SK-N-SH treated with all-trans-retinoic acid at 6 μM for 48 hours (cell line): ENCODE measurements around the gene GUCA2B.

ENCODE experiments used
- ATAC-seq: fragments of 200-7000 bp; cut with Tn5 transposase; 3 replicates; pipeline ENCODE4 v1.9.1; 2020; ENCODE audit warnings: mild to moderate bottlenecking, moderate library complexity
- ARNTL ChIP-seq: fragments of 450-650 bp; formaldehyde crosslinking; IDR thresholded peaks from 2 replicates; pipeline ENCODE4 v1.5.0; 2020; ENCODE audit warnings: low read depth, mild to moderate bottlenecking, moderate library complexity, borderline replicate concordance
- BACH2 ChIP-seq: fragments of 250-450 bp; sonication (Bioruptor Pico); IDR thresholded peaks from 2 replicates; pipeline ENCODE4 v1.9.0; 2021; ENCODE audit warnings: mild to moderate bottlenecking, borderline replicate concordance
- CSDC2 ChIP-seq: fragments of 250-450 bp; sonication (Bioruptor Pico); IDR thresholded peaks from 2 replicates; pipeline ENCODE4 v1.5.0; 2020; ENCODE audit warnings: mild to moderate bottlenecking, moderate library complexity
- ESRRG ChIP-seq: fragments of 250-450 bp; sonication (Bioruptor Pico); IDR thresholded peaks from 2 replicates; pipeline ENCODE4 v1.6.1; 2021; ENCODE audit warnings: mild to moderate bottlenecking
- GLIS3 ChIP-seq: fragments of 250-450 bp; sonication (Bioruptor Pico); IDR thresholded peaks from 2 replicates; pipeline ENCODE4 v1.5.0; 2020; ENCODE audit warnings: mild to moderate bottlenecking, moderate library complexity
- OSR1 ChIP-seq: fragments of 250-450 bp; sonication (Bioruptor Pico); IDR thresholded peaks from 2 replicates; pipeline ENCODE4 v1.8.0; 2022; ENCODE audit warnings: moderate library complexity, mild to moderate bottlenecking, inconsistent platforms
- PATZ1 ChIP-seq: fragments of 250-450 bp; sonication (Bioruptor Pico); IDR thresholded peaks from 2 replicates; pipeline ENCODE4 v1.8.0; 2020; ENCODE audit warnings: mild to moderate bottlenecking, moderate library complexity, borderline replicate concordance
- POU6F1 ChIP-seq: fragments of 250-450 bp; sonication (Bioruptor Pico); IDR thresholded peaks from 2 replicates; pipeline ENCODE4 v1.8.0; 2021; ENCODE audit warnings: low read depth, mild to moderate bottlenecking, moderate library complexity, borderline replicate concordance
- PPARA ChIP-seq: fragments of 250-450 bp; sonication (Bioruptor Pico); IDR thresholded peaks from 2 replicates; pipeline ENCODE4 v1.5.0; 2020; ENCODE audit warnings: mild to moderate bottlenecking, borderline replicate concordance
- RARB ChIP-seq: fragments of 250-450 bp; sonication (Bioruptor Pico); IDR thresholded peaks from 2 replicates; pipeline ENCODE4 v1.8.0; 2021; ENCODE audit warnings: mild to moderate bottlenecking, moderate library complexity
- SNAI2 ChIP-seq: fragments of 250-450 bp; sonication (Bioruptor Pico); IDR thresholded peaks from 2 replicates; pipeline ENCODE4 v1.5.0; 2020; ENCODE audit warnings: mild to moderate bottlenecking, moderate library complexity
- TCF4 ChIP-seq: fragments of 250-450 bp; sonication (Bioruptor Pico); IDR thresholded peaks from 2 replicates; pipeline ENCODE4 v1.8.0; 2021; ENCODE audit warnings: mild to moderate bottlenecking, moderate library complexity, borderline replicate concordance
- TOX ChIP-seq: fragments of 250-450 bp; sonication (Bioruptor Pico); IDR thresholded peaks from 2 replicates; pipeline ENCODE4 v1.8.0; 2021; ENCODE audit warnings: mild to moderate bottlenecking, moderate library complexity, borderline replicate concordance
- TSHZ2 ChIP-seq: fragments of 250-450 bp; sonication (Bioruptor Pico); IDR thresholded peaks from 2 replicates; pipeline ENCODE4 v1.5.0; 2020; ENCODE audit warnings: mild to moderate bottlenecking, moderate library complexity
- ZC3H10 ChIP-seq: fragments of 250-450 bp; sonication (Bioruptor Pico); IDR thresholded peaks from 2 replicates; pipeline ENCODE4 v1.5.1; 2021; ENCODE audit warnings: mild to moderate bottlenecking, moderate library complexity
- ZFP3 ChIP-seq: fragments of 250-450 bp; sonication (Bioruptor Pico); IDR thresholded peaks from 2 replicates; pipeline ENCODE4 v1.5.0; 2020; ENCODE audit warnings: mild to moderate bottlenecking, moderate library complexity
- ZFP30 ChIP-seq: fragments of 450-650 bp; formaldehyde crosslinking; IDR thresholded peaks from 2 replicates; pipeline ENCODE4 v1.5.0; 2022; ENCODE audit warnings: mild to moderate bottlenecking, moderate library complexity
- ZNF565 ChIP-seq: fragments of 450-650 bp; formaldehyde crosslinking; conservative IDR thresholded peaks from 2 replicates; pipeline ENCODE4 v1.5.0; 2020; ENCODE audit warnings: low read depth, mild to moderate bottlenecking, moderate library complexity
- ZNF70 ChIP-seq: fragments of 450-650 bp; formaldehyde crosslinking; IDR thresholded peaks from 2 replicates; pipeline ENCODE4 v1.5.0; 2020; ENCODE audit warnings: mild to moderate bottlenecking, moderate library complexity
- ZNF8 ChIP-seq: fragments of 450-650 bp; formaldehyde crosslinking; IDR thresholded peaks from 2 replicates; pipeline ENCODE4 v1.5.0; 2020; ENCODE audit warnings: mild to moderate bottlenecking, moderate library complexity
- TF ChIP-seq, protein P1 (sequence below): fragments of 250-450 bp; sonication (Bioruptor Pico); IDR thresholded peaks from 2 replicates; pipeline ENCODE4 v1.5.1; 2020; ENCODE audit warnings: low read depth, mild to moderate bottlenecking, moderate library complexity
- TF ChIP-seq, protein P2 (sequence below): fragments of 250-450 bp; sonication (Bioruptor Pico); IDR thresholded peaks from 2 replicates; pipeline ENCODE4 v1.5.1; 2021; ENCODE audit warnings: mild to moderate bottlenecking, moderate library complexity

The GUCA2B gene

GRCh38 chr1:42168763-42169162 lies 15.6 kb downstream of the GUCA2B start:
- ATAC-seq, result no peak
- TF ChIP-seq PPARA (CRISPR knock-in tag), result no peak
- TF ChIP-seq ESRRG (CRISPR knock-in tag), result no peak
- TF ChIP-seq ZNF70 (CRISPR knock-in tag), result no peak
- TF ChIP-seq, protein P1, sequence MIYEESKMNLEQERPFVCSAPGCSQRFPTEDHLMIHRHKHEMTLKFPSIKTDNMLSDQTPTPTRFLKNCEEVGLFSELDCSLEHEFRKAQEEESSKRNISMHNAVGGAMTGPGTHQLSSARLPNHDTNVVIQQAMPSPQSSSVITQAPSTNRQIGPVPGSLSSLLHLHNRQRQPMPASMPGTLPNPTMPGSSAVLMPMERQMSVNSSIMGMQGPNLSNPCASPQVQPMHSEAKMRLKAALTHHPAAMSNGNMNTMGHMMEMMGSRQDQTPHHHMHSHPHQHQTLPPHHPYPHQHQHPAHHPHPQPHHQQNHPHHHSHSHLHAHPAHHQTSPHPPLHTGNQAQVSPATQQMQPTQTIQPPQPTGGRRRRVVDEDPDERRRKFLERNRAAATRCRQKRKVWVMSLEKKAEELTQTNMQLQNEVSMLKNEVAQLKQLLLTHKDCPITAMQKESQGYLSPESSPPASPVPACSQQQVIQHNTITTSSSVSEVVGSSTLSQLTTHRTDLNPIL, result no peak
- no peak for TF ChIP-seq GLIS3
- TF ChIP-seq ZFP3, result no peak
- no peak for TF ChIP-seq RARB (CRISPR knock-in tag)
- TF ChIP-seq OSR1 (CRISPR knock-in tag), result no peak
- no peak for TF ChIP-seq ARNTL (CRISPR knock-in tag)
- TF ChIP-seq SNAI2 (CRISPR knock-in tag), result no peak
- no peak for TF ChIP-seq TCF4 (CRISPR knock-in tag)
- no peak for TF ChIP-seq ZNF8
- TF ChIP-seq CSDC2 (CRISPR knock-in tag), result no peak
- TF ChIP-seq TSHZ2 (CRISPR knock-in tag), result no peak

DNA sequence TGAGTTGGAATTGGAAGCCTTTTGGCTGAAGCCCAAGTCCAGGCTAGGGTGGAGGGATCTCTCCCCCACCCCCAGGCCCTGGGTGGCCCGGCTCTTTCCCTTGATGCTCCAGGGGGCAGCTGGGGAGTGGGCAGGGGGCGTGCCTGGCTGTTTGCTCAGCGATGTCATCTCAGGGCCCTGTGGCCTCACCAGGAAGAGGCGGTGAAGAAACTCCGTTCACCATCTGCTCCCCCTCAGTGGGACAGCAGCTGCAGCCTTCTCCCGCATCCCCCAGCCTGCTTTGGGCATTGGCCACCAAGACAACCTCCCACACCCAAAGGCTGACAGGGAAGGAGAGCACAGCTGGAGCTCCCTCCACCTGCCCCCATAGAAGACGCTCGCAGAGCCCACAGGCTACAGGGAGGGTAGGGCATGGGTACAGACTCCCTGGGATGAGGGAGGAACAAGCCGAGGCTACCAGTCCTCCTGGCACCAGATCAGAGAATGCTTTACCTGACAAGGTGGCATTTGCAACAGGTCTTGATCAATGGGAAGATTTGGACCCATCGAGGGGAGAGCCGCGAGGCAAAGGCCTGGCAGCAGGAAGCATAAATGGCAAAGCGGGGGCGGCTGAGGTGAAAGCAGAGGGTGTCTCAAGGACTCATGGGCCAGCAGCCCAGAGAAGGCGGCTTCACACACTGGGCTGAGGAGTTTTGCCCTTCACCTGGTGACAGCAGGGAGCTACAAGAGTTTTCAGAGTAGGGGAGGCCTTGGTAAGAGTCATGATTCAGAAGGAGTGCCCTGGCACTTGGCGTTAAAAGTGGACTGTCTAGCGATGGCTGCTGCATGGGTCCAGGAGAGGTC lies 17.8 kb downstream of the GUCA2B start:
- no peak for ATAC-seq
- TF ChIP-seq OSR1 (CRISPR knock-in tag) (no peak), ZNF8 (no peak), GLIS3 (no peak), TSHZ2 (CRISPR knock-in tag) (no peak), PATZ1 (CRISPR knock-in tag) (no peak), TCF4 (CRISPR knock-in tag) (no peak), POU6F1 (no peak), TOX (no peak), ZNF565 (CRISPR knock-in tag) (no peak), ZFP30 (no peak), ESRRG (CRISPR knock-in tag) (no peak), RARB (CRISPR knock-in tag) (no peak), ZC3H10 (no peak), SNAI2 (CRISPR knock-in tag) (no peak), ARNTL (CRISPR knock-in tag) (no peak), PPARA (CRISPR knock-in tag) (no peak), BACH2 (CRISPR knock-in tag) (no peak)
- TF ChIP-seq, protein P1, result no peak
- TF ChIP-seq, protein P2, sequence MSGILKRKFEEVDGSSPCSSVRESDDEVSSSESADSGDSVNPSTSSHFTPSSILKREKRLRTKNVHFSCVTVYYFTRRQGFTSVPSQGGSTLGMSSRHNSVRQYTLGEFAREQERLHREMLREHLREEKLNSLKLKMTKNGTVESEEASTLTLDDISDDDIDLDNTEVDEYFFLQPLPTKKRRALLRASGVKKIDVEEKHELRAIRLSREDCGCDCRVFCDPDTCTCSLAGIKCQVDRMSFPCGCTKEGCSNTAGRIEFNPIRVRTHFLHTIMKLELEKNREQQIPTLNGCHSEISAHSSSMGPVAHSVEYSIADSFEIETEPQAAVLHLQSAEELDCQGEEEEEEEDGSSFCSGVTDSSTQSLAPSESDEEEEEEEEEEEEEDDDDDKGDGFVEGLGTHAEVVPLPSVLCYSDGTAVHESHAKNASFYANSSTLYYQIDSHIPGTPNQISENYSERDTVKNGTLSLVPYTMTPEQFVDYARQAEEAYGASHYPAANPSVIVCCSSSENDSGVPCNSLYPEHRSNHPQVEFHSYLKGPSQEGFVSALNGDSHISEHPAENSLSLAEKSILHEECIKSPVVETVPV, result no peak
